Sciatic nerve (tissue), 2 donors: ENCODE results near the gene AOPEP. TPM values are rescaled to one million over a fixed set of nuclear protein-coding genes. Genes with fewer than 3 reads are reported as not detected.

Source experiments
- ATAC-seq: fragments of 200-7000 bp; cut with Tn5 transposase; one replicate; pipeline ENCODE4 v1.9.1; 2020; ENCODE audit warnings: mild to moderate bottlenecking, moderate library complexity
- DNase-seq: peaks from one replicate; pipeline ENCODE4 v3.0.0-alpha.2; 2020; ENCODE audit warnings: low spot score
- intact Hi-C: fragments of 100-400 bp; cut with DNase I; formaldehyde crosslinking; loops from one replicate; pipeline ENCODE4 v1.14.2; 2022
- total RNA-seq: library from RNA; stranded (reverse); fragmentation: NEBNext Ultra II Directional; extraction: Animal tissue kit (Norgen Biotek cat#: 25700); gene quantifications from one replicate; pipeline ENCODE4 v1.2.1, GENCODE V29; 2021
- donor health status: DM: no; HTN: no; CAD: no.
- donor health status: DM: no; HTN: no; CAD: no.

Gene AOPEP
- total RNA-seq, 1 donor from 2014 or later, result 158 TPM

GRCh38 chr9:95067897-95068296, 341.4 kb downstream of the AOPEP start:
- intact Hi-C loops, result no loop called here
- no peak for ATAC-seq
- DNase-seq, result no peak

GRCh38 chr9:95070549-95071021, 344.1 kb downstream of the AOPEP start:
- ATAC-seq, result peak; percentile 18
- no peak for DNase-seq
- intact Hi-C loops, result no loop called here

- DNase-seq (no peak), ATAC-seq (no peak)
- intact Hi-C loops, result no loop called here
These were observed 345.0 kb downstream of the AOPEP start for GRCh38 chr9:95071450-95071849.

- no peak for ATAC-seq
These were observed 345.4 kb downstream of the AOPEP start for GRCh38 chr9:95071925-95072324.

GRCh38 chr9:95073042-95073607, 346.6 kb downstream of the AOPEP start:
- ATAC-seq (no peak), DNase-seq (no peak)
- intact Hi-C loops, result no loop called here

More at GRCh38 chr9:95071925-95072324, 345.4 kb downstream of the AOPEP start:
- no peak for DNase-seq
- intact Hi-C loops, result no loop called here

GRCh38 chr9:95073918-95074317, 347.4 kb downstream of the AOPEP start:
- DNase-seq, result no peak
- intact Hi-C loops, result no loop called here
- ATAC-seq, result no peak

GRCh38 chr9:95074632-95075031, 348.1 kb downstream of the AOPEP start:
- intact Hi-C loops, result loop anchor here (5.0 kb wide), 1 partner anchor 48 kb away; no protein-coding TSS in a partner anchor
- ATAC-seq (no peak), DNase-seq (no peak)

- no peak for ATAC-seq
- intact Hi-C loops, result loop anchor here (5.0 kb wide), 1 partner anchor 47 kb away; no protein-coding TSS in a partner anchor
These were observed 349.2 kb downstream of the AOPEP start for GRCh38 chr9:95075700-95076099.

GRCh38 chr9:95076696-95077052, 350.2 kb downstream of the AOPEP start:
- intact Hi-C loops, result loop anchor here (5.0 kb wide), 1 partner anchor 46 kb away; no protein-coding TSS in a partner anchor
- DNase-seq, result no peak
- no peak for ATAC-seq

More at GRCh38 chr9:95075700-95076099, 349.2 kb downstream of the AOPEP start:
- no peak for DNase-seq

- ATAC-seq, result peak; percentile 33
- peak; percentile 55 for DNase-seq
These were observed 350.7 kb downstream of the AOPEP start for GRCh38 chr9:95077053-95077765.

GRCh38 chr9:95077766-95078370, 351.4 kb downstream of the AOPEP start:
- ATAC-seq (peak; percentile 32), DNase-seq (peak; percentile 62)
- intact Hi-C loops, result loop anchor here (5.0 kb wide), 1 partner anchor 44 kb away; no protein-coding TSS in a partner anchor

More at GRCh38 chr9:95077053-95077765, 350.7 kb downstream of the AOPEP start:
- intact Hi-C loops, result loop anchor here (5.0 kb wide), 1 partner anchor 45 kb away; no protein-coding TSS in a partner anchor

- ATAC-seq (no peak), DNase-seq (peak; percentile 53)
- intact Hi-C loops, result loop anchor here (5.0 kb wide), 1 partner anchor 44 kb away; no protein-coding TSS in a partner anchor
These were observed 352.0 kb downstream of the AOPEP start for GRCh38 chr9:95078511-95078910.

- DNase-seq (no peak), ATAC-seq (no peak)
- intact Hi-C loops, result loop anchor here (5.0 kb wide), 1 partner anchor 43 kb away; no protein-coding TSS in a partner anchor
These were observed 352.4 kb downstream of the AOPEP start for GRCh38 chr9:95078939-95079338.

- ATAC-seq, result no peak
- intact Hi-C loops, result loop anchor here (5.0 kb wide), 1 partner anchor 43 kb away; no protein-coding TSS in a partner anchor
- DNase-seq, result no peak
These were observed 353.0 kb downstream of the AOPEP start for GRCh38 chr9:95079461-95079860.

- intact Hi-C loops, result no loop called here
- peak; percentile 23 for ATAC-seq
- DNase-seq, result peak; percentile 79
These were observed 354.6 kb downstream of the AOPEP start for GRCh38 chr9:95080961-95081647.

- peak; percentile 58 for DNase-seq
- intact Hi-C loops, result no loop called here
These were observed 355.5 kb downstream of the AOPEP start for GRCh38 chr9:95081998-95082397.

GRCh38 chr9:95082401-95083084, 356.0 kb downstream of the AOPEP start:
- peak; percentile 53 for DNase-seq
- intact Hi-C loops, result no loop called here
- ATAC-seq, result no peak

More at GRCh38 chr9:95081998-95082397, 355.5 kb downstream of the AOPEP start:
- no peak for ATAC-seq

- no peak for ATAC-seq
- DNase-seq, result peak; percentile 46
- intact Hi-C loops, result no loop called here
These were observed 356.7 kb downstream of the AOPEP start for GRCh38 chr9:95083086-95083768.
